SK-N-SH (cell line): Measurements from ENCODE around the gene PARD3B.

Experiments
- CHD2 ChIP-seq: fragments of 150-350 bp; IDR thresholded peaks from 2 replicates; pipeline ENCODE4 v1.6.1; 2018; ENCODE audit warnings: low read length; ENCODE audit not compliant: partially characterized antibody
- CTCF ChIP-seq: fragments of 200-600 bp; sonication (generic); IDR thresholded peaks from 2 replicates; pipeline ENCODE4 v1.6.1; 2017; ENCODE audit warnings: antibody characterized with exemption, mild to moderate bottlenecking, moderate library complexity
- EZH2phosphoT487 ChIP-seq: fragments of 200-600 bp; sonication (generic); IDR thresholded peaks from 2 replicates; pipeline ENCODE4 v1.6.1; 2017; ENCODE audit warnings: low read depth, mixed run types, mild to moderate bottlenecking, antibody characterized with exemption, moderate library complexity, borderline replicate concordance
- GABPA ChIP-seq: IDR thresholded peaks from 2 replicates; pipeline ENCODE4 v1.4.0; 2012; ENCODE audit warnings: low read depth, mild to moderate bottlenecking
- JUND ChIP-seq: IDR thresholded peaks from 2 replicates; pipeline ENCODE4 v1.4.0; 2012
- MEF2A ChIP-seq: IDR thresholded peaks from 2 replicates; pipeline ENCODE4 v1.4.0; 2012; ENCODE audit warnings: low read depth, borderline replicate concordance
- NRF1 ChIP-seq: IDR thresholded peaks from 2 replicates; pipeline ENCODE4 v1.6.1; 2012; ENCODE audit warnings: low read depth, mild to moderate bottlenecking, low read length
- REST ChIP-seq: IDR thresholded peaks from 2 replicates; pipeline ENCODE4 v1.6.1; 2012; ENCODE audit warnings: mild to moderate bottlenecking, low read depth, low read length, moderate library complexity
- USF1 ChIP-seq: IDR thresholded peaks from 2 replicates; pipeline ENCODE4 v1.4.0; 2012; ENCODE audit warnings: low read depth, borderline replicate concordance
- USF2 ChIP-seq: fragments of 150-350 bp; IDR thresholded peaks from 2 replicates; pipeline ENCODE4 v1.6.1; 2017; ENCODE audit warnings: antibody characterized with exemption, low read length, low read depth, borderline replicate concordance

GRCh38 chr2:205644018-205644417 lies 1098.7 kb downstream of the PARD3B start:
- TF ChIP-seq CTCF, result no peak
- TF ChIP-seq CHD2, result no peak
- TF ChIP-seq MEF2A, result no peak
- TF ChIP-seq JUND, result no peak
- TF ChIP-seq NRF1, result no peak
- TF ChIP-seq EZH2phosphoT487, result no peak
- TF ChIP-seq USF2, result no peak
- no peak for TF ChIP-seq GABPA
- no peak for TF ChIP-seq USF1
- no peak for TF ChIP-seq REST
